Hippocampal formation (tissue), 2 donors: ENCODE results near the gene MIA2.

Source experiments
- DNase-seq, 2 donors: peaks; one replicate each; lab custom pipeline; 2025; lab: John Stamatoyannopoulos, UW

MIA2 gene

GRCh38 chr14:39383741-39384140 is 150.0 kb downstream of the MIA2 start:
- DNase-seq: no peak

GRCh38 chr14:39384177-39384576 is 150.5 kb downstream of the MIA2 start:
- DNase-seq: no peak

DNA sequence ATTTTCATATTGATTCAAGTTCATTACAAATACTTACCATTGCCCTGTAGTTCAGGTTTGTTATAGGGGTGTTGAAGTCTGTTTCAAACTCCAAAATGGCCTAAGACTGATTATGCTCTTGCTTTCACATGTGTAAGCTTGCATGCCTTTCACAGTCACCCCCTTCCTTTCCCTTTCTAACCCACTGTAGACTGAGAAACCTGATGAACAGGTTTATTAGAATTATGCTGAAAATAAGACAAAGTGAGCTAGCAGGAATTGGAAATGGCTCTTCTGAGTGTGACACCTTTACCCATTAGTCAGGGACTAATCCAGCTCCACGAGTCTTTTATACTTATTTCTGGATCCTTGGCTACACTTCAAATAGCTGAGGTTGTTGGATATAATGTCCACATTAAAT is 159.6 kb downstream of the MIA2 start:
- DNase-seq: no peak

GRCh38 chr14:39395555-39396254 is 162.0 kb downstream of the MIA2 start:
- no peak for DNase-seq

DNA sequence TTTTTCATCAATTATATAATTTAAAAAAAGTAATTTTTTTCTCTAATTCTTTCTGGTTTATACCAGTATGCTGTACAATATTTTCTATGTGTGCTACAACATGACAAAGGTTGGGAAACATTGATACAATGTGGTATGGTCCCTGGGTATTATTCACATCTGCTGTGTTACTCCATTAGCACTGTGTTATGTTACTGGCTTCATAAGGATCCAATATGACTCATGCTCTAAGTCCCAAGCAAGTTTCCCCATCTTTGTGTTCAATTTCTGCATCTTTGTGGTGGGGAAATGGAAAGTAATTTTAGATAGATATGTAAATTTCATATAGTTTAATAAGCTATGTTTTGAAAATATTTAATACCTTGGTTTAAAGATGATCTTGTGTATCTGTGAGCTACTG is 162.7 kb downstream of the MIA2 start:
- no peak for DNase-seq

DNA sequence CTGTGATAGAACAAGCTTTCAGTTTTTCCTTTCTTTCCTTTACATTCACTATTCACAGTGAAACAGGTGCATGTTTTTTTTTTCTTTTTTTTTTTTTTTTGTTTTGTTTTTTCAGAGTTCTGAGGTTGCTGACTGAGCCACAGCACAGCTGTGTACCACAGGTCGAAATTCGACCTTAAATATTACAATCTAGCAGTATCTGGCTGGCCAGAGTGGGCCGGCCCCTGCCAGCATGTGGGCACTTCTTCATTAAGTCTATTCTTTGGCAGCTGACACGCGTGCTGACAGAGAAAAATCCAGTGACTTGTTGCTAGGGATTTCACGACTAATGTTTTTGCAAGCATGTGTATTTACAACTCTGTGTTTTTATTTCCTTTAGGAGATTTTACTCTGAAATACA is 164.7 kb downstream of the MIA2 start:
- no peak for DNase-seq

GRCh38 chr14:39406560-39406959 is 172.8 kb downstream of the MIA2 start:
- DNase-seq: no peak

- no peak for DNase-seq
Measured at GRCh38 chr14:39416072-39416471, 182.4 kb downstream of the MIA2 start.

DNA sequence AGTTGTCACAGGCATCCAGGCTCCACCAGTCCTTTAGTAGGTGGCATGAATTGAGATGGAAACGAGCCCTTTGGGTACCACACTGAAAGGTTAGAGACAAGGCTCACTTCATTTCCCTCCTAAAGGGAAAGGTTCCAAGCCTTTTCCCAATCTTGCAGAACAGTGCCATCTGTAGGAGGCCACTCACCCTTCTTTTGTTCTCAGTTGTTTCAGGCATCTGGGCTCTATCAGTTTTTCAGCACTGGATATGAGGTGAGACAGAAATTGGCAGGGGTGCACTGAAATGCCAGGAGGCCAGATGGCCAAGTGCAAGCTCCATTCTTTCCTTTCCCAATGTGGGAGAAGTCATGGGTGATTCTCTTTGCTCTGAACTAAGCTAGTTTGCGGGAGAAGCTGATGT is 183.3 kb downstream of the MIA2 start:
- DNase-seq: no peak

- no peak for DNase-seq
Measured at GRCh38 chr14:39419272-39419671, 185.6 kb downstream of the MIA2 start.

- no peak for DNase-seq
Measured at GRCh38 chr14:39422243-39422642, 188.5 kb downstream of the MIA2 start.

DNA sequence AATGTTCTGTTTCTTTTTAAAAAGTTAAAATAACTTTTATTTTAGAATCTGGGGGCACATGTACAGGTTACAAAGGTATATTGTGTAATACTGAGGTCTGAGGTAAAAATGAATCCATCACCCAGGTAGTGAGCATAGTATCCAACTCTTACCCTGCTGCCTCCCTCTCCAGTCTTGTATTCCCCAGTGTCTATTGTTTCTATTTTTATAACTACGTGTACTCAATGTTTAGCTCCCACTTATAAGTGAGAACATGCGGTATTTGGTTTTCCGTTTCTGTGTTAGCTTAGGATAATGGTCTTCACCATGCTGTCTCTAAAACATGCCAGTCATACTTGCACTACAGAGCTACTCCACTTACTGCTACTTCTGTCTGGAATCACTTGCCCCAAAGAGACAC is 190.1 kb downstream of the MIA2 start:
- no peak for DNase-seq

GRCh38 chr14:39425947-39426346 is 192.2 kb downstream of the MIA2 start:
- no peak for DNase-seq

- peak in 1 of 2 donors; percentile 22 for DNase-seq
Measured at GRCh38 chr14:39426605-39427004, 192.9 kb downstream of the MIA2 start.

- DNase-seq: no peak
Measured at GRCh38 chr14:39428118-39428517, 194.4 kb downstream of the MIA2 start.

DNA sequence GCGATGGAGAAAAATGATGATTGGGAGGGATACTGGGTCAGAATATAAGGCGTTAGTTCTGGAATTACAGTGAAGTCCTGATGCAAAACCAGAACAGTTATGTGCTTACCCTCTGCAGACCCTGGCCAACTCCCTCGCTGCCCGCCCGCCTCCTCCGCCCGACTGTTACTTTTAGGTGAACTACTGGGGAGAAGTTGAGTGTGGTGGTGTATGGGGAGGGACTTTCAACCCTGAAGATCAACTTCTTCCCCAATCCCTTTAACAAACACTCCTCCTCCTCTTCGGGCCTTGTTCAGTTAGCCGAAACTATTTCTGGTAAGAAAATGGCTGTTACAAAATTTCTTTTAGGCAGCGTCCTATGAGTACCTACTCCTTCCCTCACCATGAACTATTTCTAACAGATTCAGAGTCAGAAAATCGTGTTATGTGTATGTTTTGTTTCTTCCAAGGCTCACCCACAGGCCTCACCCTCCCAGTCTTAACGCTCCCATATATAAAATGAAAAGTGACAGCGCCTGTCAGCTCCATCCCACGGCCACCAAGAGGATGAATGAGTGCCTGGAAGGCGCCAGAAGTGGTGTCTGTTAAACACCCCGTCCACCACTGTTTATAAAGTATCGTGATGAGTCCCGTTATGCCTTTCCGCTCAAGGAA is 197.2 kb downstream of the MIA2 start:
- DNase-seq: no peak

- no peak for DNase-seq
Measured at GRCh38 chr14:39431416-39432178, 197.9 kb downstream of the MIA2 start.

DNA sequence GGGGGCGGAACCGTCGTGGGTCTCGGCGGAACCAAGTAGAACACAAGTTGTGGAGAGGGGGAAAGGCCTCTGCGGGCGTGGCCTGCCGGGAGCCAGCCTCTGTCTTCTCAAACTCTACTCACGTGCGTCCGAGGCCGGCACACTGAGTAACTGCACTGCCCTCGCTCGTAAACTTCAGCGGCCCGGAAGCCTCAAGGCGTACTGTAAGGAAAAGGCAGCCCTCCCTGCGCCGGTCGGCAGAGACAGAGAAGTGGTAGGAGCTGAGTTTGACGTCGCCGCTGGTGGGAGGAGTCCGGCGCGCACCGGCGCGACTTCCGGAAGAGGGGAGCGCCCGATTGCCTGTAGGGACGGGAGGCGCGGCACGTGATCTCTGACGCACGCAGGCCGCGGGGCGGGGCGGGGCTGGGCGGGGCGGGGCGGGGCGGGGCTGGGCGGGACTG is 198.5 kb downstream of the MIA2 start, which contains the start of gene FBXO33:
Gene FBXO33, minus strand, starts transcription at position 255 of the 440 bp plus-strand sequence. CDS start 271 bp downstream, outside the sequence.
- DNase-seq: peak; percentile 95 to 96

GRCh38 chr14:39432619-39433451 is 199.1 kb downstream of the MIA2 start:
- DNase-seq: peak; percentile 81 to 88

- DNase-seq: no peak
Measured at GRCh38 chr14:39433452-39433813, 199.7 kb downstream of the MIA2 start.

GRCh38 chr14:39434401-39434800 is 200.7 kb downstream of the MIA2 start:
- DNase-seq: peak in 1 of 2 donors; percentile 25

DNA sequence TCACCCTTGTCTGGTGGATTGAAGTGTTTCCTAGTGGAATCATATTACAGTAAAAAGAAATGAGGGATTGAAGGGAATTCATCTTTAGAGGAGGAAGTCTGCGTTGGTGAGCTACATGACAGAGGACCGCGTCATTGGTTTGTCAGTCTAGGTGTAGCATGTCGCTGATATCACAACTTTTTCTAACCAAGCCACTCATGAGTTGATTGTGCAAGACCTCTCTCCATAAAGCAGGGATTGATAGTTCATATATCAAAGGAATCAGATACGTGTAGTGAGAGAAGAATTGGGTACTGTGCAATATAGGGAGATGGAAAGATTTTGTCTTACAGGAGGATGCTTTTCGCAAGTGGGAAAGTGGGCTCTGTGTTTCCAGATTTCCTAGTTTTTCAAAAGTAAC is 201.5 kb downstream of the MIA2 start:
- DNase-seq: no peak
